ENCODE results near the gene GMPR2.

GRCh38 chr14:24224618-24225071 lies 8.1 kb upstream of the GMPR2 start:
- no peak for TF ChIP-seq POLR2A (IDR thresholded peaks at IDR 0.05)
- TF ChIP-seq CTCF (IDR thresholded peaks at IDR 0.05): no peak
